ENCODE measurements around the gene GTF3C1. TPM values are rescaled to one million over a fixed set of nuclear protein-coding genes. Genes with fewer than 3 reads are reported as not detected.
A peak's percentile ranks its signal among the peaks of the same experiment; 100 is the strongest.

The GTF3C1 gene
- total RNA-seq, 6 experiments from 2014 or later: 66.6 to 86.1 (median 80.3) TPM

DNA sequence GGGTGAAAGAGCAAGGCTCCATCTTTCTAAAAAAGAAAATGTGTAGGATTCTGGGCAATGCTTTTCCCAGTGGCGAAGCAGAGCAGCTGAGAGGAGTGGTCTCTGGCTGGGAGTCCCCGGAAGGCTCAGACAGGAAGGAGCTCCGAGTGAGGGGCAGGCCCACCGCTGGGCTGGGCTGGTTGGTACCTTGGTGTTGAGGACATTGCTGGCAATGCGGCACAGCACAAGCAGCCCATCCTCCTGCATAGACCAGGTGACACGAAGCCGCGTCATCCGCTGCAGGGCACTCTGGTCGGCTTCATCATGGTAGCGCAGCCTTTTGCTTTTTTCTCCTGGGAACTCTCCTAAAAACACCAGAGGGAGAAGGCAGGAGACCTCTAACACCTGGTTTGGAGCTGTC, 63.9 kb downstream of the GTF3C1 start:
- no peak overlapping the region for H3K4me3 Mint-ChIP-seq
- no peak for DNase-seq
- H3K4me1 Mint-ChIP-seq (ENCODE audit: low read depth): no peaks in the 10 kb centered on the region
- TF ChIP-seq CTCF (IDR thresholded peaks at IDR 0.05): no peak
- H3K9me3 Mint-ChIP-seq: no peaks in the 10 kb centered on the region
- no peak overlapping the region for H3K27ac Mint-ChIP-seq
- 0 out of 2 replicates have a peak, but pooled peaks cover 1% of the 10 kb centered on the region for H3K27me3 Mint-ChIP-seq (ENCODE audit: insufficient read depth)
- peaks cover 47% of the 10 kb centered on the region for H3K36me3 Mint-ChIP-seq (ENCODE audit: low read depth)

DNA sequence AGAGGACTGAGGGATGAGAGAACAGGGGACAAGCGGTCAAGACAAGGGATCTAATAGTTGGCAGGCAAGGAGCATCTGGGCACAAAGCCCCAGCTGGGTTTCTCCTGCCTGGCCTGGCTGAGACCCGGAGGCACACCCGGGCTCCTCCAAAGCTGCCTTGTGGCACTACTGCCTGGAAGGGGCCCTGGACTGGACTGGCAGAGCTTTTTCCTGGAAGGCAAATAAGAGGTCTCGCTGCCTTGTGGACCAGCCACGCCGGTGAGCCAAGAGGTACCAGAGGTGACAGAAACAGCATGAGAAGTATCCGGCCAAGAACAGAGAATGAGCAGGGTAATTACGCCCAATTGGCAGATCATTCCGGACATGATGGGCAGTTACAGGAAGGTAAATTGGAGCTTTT, 64.6 kb downstream of the GTF3C1 start:
- Mint-ChIP-seq H3K4me3 (no peak overlapping the region), H3K4me1 (ENCODE audit: low read depth) (no peaks in the 10 kb centered on the region), H3K27me3 (ENCODE audit: insufficient read depth) (0 out of 2 replicates have a peak, but pooled peaks cover 1% of the 10 kb centered on the region), H3K9me3 (no peaks in the 10 kb centered on the region), H3K27ac (peak overlapping the region; percentile 8; the same call in 1 of the 2 replicates), H3K36me3 (ENCODE audit: low read depth) (peaks cover 47% of the 10 kb centered on the region)
- no peak for TF ChIP-seq CTCF (IDR thresholded peaks at IDR 0.05)
- no peak for DNase-seq

GRCh38 chr16:27483624-27484023, 66.1 kb downstream of the GTF3C1 start:
- Mint-ChIP-seq H3K4me3 (no peak overlapping the region), H3K27ac (no peak overlapping the region), H3K9me3 (no peaks in the 10 kb centered on the region), H3K36me3 (ENCODE audit: low read depth) (peaks cover 50% of the 10 kb centered on the region), H3K27me3 (ENCODE audit: insufficient read depth) (peaks cover 3% of the 10 kb centered on the region; the same call in 1 of the 2 replicates), H3K4me1 (ENCODE audit: low read depth) (no peaks in the 10 kb centered on the region)
- DNase-seq: no peak
- no peak for TF ChIP-seq CTCF (IDR thresholded peaks at IDR 0.05)

DNA sequence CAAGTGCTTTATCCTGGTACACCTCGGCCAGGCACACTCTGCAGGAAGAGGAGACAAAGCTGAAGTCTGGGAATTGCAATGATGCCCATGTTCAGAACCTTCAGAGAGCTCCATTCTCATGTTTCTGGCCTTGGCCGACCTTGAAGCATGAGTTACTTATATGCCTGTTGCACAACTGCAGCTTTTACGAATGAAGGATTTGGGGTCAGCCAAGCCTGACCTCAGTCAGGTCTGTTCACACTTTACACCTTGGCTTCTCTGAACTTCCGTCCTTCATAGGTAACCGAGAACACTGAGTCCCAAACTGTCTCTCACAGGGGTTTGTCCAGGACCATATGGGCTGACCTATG, 66.7 kb downstream of the GTF3C1 start:
- no peaks in the 10 kb centered on the region for H3K9me3 Mint-ChIP-seq
- DNase-seq: no peak
- H3K27ac Mint-ChIP-seq: no peak overlapping the region
- H3K36me3 Mint-ChIP-seq (ENCODE audit: low read depth): peaks cover 51% of the 10 kb centered on the region
- no peak for TF ChIP-seq CTCF (IDR thresholded peaks at IDR 0.05)
- no peak overlapping the region for H3K4me3 Mint-ChIP-seq
- H3K4me1 Mint-ChIP-seq (ENCODE audit: low read depth): no peaks in the 10 kb centered on the region
- H3K27me3 Mint-ChIP-seq (ENCODE audit: insufficient read depth): peaks cover 3% of the 10 kb centered on the region; the same call in 1 of the 2 replicates

DNA sequence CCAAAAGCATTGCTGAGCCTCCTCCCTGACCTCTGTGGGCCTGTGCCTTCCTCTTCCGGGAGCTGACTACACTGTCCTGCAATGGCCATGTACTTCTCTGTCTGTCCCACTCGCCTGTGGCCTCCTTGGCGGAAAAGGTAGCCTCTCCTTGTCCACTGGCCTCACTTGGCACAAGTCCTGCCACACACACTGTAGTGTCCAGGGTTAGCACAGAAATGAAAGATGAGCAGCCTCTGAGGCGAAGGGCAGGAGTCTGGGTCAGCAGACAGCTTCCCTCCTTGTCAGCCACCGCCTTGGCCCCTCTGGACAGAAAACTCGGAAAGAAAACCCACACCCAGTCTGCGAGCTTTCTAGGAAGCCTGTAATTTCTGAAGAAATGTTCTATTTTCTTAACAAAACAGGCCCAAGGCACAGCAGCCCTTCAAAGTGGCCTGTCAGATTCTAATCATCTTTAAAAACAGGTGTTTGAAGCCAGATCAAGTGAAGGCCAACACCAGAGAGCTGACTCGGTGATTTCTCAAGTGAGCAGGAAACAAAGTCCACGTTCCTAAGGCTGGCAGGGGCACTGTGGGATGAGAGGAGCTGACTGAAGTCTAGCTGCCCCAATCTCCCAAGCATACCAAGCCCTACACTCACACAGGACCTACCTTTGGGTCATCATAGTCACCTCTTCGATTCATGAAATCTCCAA, 67.2 kb downstream of the GTF3C1 start:
- H3K4me1 Mint-ChIP-seq (ENCODE audit: low read depth): no peaks in the 10 kb centered on the region
- no peak for TF ChIP-seq CTCF (IDR thresholded peaks at IDR 0.05)
- H3K36me3 Mint-ChIP-seq (ENCODE audit: low read depth): peaks cover 51% of the 10 kb centered on the region
- DNase-seq: no peak
- peaks cover 3% of the 10 kb centered on the region; the same call in 1 of the 2 replicates for H3K27me3 Mint-ChIP-seq (ENCODE audit: insufficient read depth)
- no peak overlapping the region for H3K27ac Mint-ChIP-seq
- H3K4me3 Mint-ChIP-seq: no peak overlapping the region
- H3K9me3 Mint-ChIP-seq: no peaks in the 10 kb centered on the region
